ENCODE measurements around the gene RTL3.

- TF ChIP-seq CTCF (IDR thresholded peaks at IDR 0.05): peak in 4 of 6 experiments; percentile 10 to 22 (median 12)
- no peak for TF ChIP-seq POLR2A (IDR thresholded peaks at IDR 0.05)
Observed at GRCh38 chrX:78708262-78708661, 49.1 kb upstream of the RTL3 start.

All from esophagus squamous epithelium (tissue), 4 donors.